ENCODE data around the gene LMNB1. TPM values are rescaled to one million over a fixed set of nuclear protein-coding genes. Genes with fewer than 3 reads are reported as not detected.

LMNB1 gene
- total RNA-seq, 2 experiments from 2014 or later: 173 to 280 TPM

GRCh38 chr5:126875303-126875785 lies 98.4 kb downstream of the LMNB1 start:
- no peak for TF ChIP-seq EZH2phosphoT487 (IDR thresholded peaks at IDR 0.05; ENCODE audit: borderline replicate concordance, low read depth, low read length)
- TF ChIP-seq, protein P1, sequence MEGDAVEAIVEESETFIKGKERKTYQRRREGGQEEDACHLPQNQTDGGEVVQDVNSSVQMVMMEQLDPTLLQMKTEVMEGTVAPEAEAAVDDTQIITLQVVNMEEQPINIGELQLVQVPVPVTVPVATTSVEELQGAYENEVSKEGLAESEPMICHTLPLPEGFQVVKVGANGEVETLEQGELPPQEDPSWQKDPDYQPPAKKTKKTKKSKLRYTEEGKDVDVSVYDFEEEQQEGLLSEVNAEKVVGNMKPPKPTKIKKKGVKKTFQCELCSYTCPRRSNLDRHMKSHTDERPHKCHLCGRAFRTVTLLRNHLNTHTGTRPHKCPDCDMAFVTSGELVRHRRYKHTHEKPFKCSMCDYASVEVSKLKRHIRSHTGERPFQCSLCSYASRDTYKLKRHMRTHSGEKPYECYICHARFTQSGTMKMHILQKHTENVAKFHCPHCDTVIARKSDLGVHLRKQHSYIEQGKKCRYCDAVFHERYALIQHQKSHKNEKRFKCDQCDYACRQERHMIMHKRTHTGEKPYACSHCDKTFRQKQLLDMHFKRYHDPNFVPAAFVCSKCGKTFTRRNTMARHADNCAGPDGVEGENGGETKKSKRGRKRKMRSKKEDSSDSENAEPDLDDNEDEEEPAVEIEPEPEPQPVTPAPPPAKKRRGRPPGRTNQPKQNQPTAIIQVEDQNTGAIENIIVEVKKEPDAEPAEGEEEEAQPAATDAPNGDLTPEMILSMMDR (conservative IDR thresholded peaks at IDR 0.05; ENCODE audit: low read length): no peak
- Histone ChIP-seq H3K9me3 (ENCODE audit: low read length) (no peaks in the 10 kb centered on the region), H3K27ac (ENCODE audit: low read depth, low read length, poor library complexity, severe bottlenecking) (no peak overlapping the region), H3K4me1 (ENCODE audit: insufficient read depth, low read length, poor library complexity, severe bottlenecking) (no peaks in the 10 kb centered on the region), H3K79me2 (ENCODE audit: insufficient read depth, low read depth, low read length) (no peaks in the 10 kb centered on the region), H2AFZ (ENCODE audit: low read length) (no peak overlapping the region), H4K20me1 (ENCODE audit: insufficient read depth, low read length) (no peaks in the 10 kb centered on the region), H3K9me2 (ENCODE audit: insufficient read depth, low read length) (no peaks in the 10 kb centered on the region), H3K4me2 (ENCODE audit: low read length) (no peak overlapping the region), H3K36me3 (ENCODE audit: insufficient read depth, low read length) (no peaks in the 10 kb centered on the region; the same call in 1 of the 2 replicates), H3K4me3 (ENCODE audit: low read depth, low read length, poor library complexity, severe bottlenecking) (no peak overlapping the region)
- POLR2A ChIA-PET: no interaction called here
- BruUV-seq (replicated peaks): no TSS peak
- DNase-seq (ENCODE audit: low spot score): no peak
- CTCF ChIA-PET (ENCODE audit: unreplicated experiment): no interaction called here
- intact Hi-C loops (cut with micrococcal nuclease; ENCODE audit: unreplicated experiment): no loop called here

- H3K36me3 ChIP-seq (ENCODE audit: insufficient read depth, low read length): no peaks in the 10 kb centered on the region; the same call in 1 of the 2 replicates
- no TSS peak for BruUV-seq (replicated peaks)
- no peaks in the 10 kb centered on the region for H3K79me2 ChIP-seq (ENCODE audit: insufficient read depth, low read depth, low read length)
- TF ChIP-seq, protein P1 (conservative IDR thresholded peaks at IDR 0.05; ENCODE audit: low read length): no peak
- no peak for TF ChIP-seq EZH2phosphoT487 (IDR thresholded peaks at IDR 0.05; ENCODE audit: borderline replicate concordance, low read depth, low read length)
- CTCF ChIA-PET (ENCODE audit: unreplicated experiment): no interaction called here
- no peaks in the 10 kb centered on the region for H3K9me3 ChIP-seq (ENCODE audit: low read length)
- H3K4me1 ChIP-seq (ENCODE audit: insufficient read depth, low read length, poor library complexity, severe bottlenecking): no peaks in the 10 kb centered on the region
- no peak overlapping the region for H3K4me3 ChIP-seq (ENCODE audit: low read depth, low read length, poor library complexity, severe bottlenecking)
- intact Hi-C loops (cut with micrococcal nuclease; ENCODE audit: unreplicated experiment): no loop called here
- H2AFZ ChIP-seq (ENCODE audit: low read length): no peak overlapping the region
- no peaks in the 10 kb centered on the region for H3K9me2 ChIP-seq (ENCODE audit: insufficient read depth, low read length)
- no peaks in the 10 kb centered on the region for H4K20me1 ChIP-seq (ENCODE audit: insufficient read depth, low read length)
- H3K4me2 ChIP-seq (ENCODE audit: low read length): no peak overlapping the region
- POLR2A ChIA-PET: no interaction called here
- H3K27ac ChIP-seq (ENCODE audit: low read depth, low read length, poor library complexity, severe bottlenecking): no peak overlapping the region
- DNase-seq (ENCODE audit: low spot score): no peak
Measured at GRCh38 chr5:126877602-126878001, 100.7 kb downstream of the LMNB1 start.

DNA sequence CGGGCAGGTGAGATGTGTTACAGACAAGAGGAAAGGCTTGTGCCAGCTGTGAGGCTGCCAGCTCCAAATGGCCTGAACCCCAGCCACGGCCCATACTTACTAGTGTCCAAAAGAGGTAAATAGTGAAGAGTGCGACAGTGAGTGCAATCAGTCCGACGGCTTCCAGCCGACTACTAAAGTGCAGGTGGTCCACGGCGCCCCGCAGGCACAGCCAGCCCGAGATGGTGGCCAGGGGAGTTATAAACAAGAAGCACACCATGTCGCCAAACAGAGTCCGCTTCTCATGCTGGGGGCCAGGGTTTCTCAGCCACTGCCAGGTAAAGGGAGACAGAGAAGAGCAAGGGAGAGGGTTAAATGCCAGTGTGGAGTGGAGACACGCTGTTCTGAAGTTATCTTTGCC lies 101.1 kb downstream of the LMNB1 start:
- CTCF ChIA-PET (ENCODE audit: unreplicated experiment): no interaction called here
- POLR2A ChIA-PET: interaction anchor here (1.3 kb wide), 1 partner anchor 21 kb away, joined by 4 read pairs; no protein-coding TSS in a partner anchor

More for the DNA sequence above, 101.1 kb downstream of the LMNB1 start:
- Histone ChIP-seq H3K4me2 (ENCODE audit: low read length) (no peak overlapping the region), H3K9me3 (ENCODE audit: low read length) (no peaks in the 10 kb centered on the region), H4K20me1 (ENCODE audit: insufficient read depth, low read length) (no peaks in the 10 kb centered on the region), H3K27ac (ENCODE audit: low read depth, low read length, poor library complexity, severe bottlenecking) (no peak overlapping the region), H3K9me2 (ENCODE audit: insufficient read depth, low read length) (no peaks in the 10 kb centered on the region), H3K79me2 (ENCODE audit: insufficient read depth, low read depth, low read length) (no peaks in the 10 kb centered on the region), H3K4me3 (ENCODE audit: low read depth, low read length, poor library complexity, severe bottlenecking) (no peak overlapping the region), H2AFZ (ENCODE audit: low read length) (no peak overlapping the region), H3K4me1 (ENCODE audit: insufficient read depth, low read length, poor library complexity, severe bottlenecking) (no peaks in the 10 kb centered on the region), H3K36me3 (ENCODE audit: insufficient read depth, low read length) (no peaks in the 10 kb centered on the region; the same call in 1 of the 2 replicates)
- intact Hi-C loops (cut with micrococcal nuclease; ENCODE audit: unreplicated experiment): no loop called here
- DNase-seq (ENCODE audit: low spot score): no peak
- TF ChIP-seq, protein P1 (conservative IDR thresholded peaks at IDR 0.05; ENCODE audit: low read length): no peak
- TF ChIP-seq EZH2phosphoT487 (IDR thresholded peaks at IDR 0.05; ENCODE audit: borderline replicate concordance, low read depth, low read length): no peak
- no TSS peak for BruUV-seq (replicated peaks)
